Measurements from ENCODE around the gene SNRNP200. TPM values are rescaled to one million over a fixed set of nuclear protein-coding genes. Genes with fewer than 3 reads are reported as not detected.

Gene SNRNP200
- total and polyA plus RNA-seq, 2 donors (not counting 1 experiment from before 2014, with no cell fraction given): 211 to 216 TPM

DNA sequence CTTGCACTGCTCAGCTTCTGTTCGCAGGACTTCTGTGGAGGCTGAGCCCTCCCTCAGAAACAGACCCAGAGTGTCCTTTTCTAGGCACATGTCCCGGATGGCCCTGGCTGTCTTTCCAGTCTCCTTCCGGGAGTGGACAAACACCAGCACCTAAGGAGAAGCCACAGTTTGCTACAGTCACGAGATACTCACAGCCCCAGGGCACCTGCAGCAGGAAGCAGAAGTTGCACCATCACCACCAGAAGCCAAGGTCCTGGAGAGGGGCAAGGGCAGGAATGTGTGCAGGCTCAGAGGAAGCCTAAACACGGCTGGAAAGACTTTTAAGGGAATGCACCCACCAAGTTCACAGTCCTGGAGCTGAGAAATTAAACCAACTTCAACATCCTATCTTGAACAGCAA is 13.6 kb downstream of the SNRNP200 start:
- CTCF ChIA-PET: no interaction called here
- 91% methylated on average over 5 of the region's 5 CpGs for WGBS (ENCODE audit: insufficient coverage)
- ATAC-seq (ENCODE audit: low read depth) (no peak), DNase-seq (no peak)
- intact Hi-C loops (cut with micrococcal nuclease): no loop called here
- H3K36me3 ChIP-seq (replicated peaks in 1 of 2; ENCODE audit: control extremely low read depth in 1 of 2, control insufficient read depth in 1 of 2, extremely low read depth in 1 of 2, insufficient read depth in 2 of 2, low read length in 1 of 2): peaks cover 19 to 97% of the 10 kb centered on the region in 2 experiments
- TF ChIP-seq EZH2 (IDR thresholded peaks at IDR 0.05; ENCODE audit: borderline replicate concordance, insufficient read depth, low read depth, low read length, poor library complexity, severe bottlenecking): no peak
- TF ChIP-seq CTCF (IDR thresholded peaks at IDR 0.05): no peak
- Mint-ChIP-seq H3K27me3 (no peaks in the 10 kb centered on the region), H3K4me3 (no peak overlapping the region), H3K4me1 (no peaks in the 10 kb centered on the region), H3K27ac (no peak overlapping the region), H3K9me3 (ENCODE audit: insufficient read depth) (no peaks in the 10 kb centered on the region)
- H3K4me1 ChIP-seq (ENCODE audit: control insufficient read depth in 2 of 2, insufficient read depth in 2 of 2, low read length in 2 of 2): no peaks in the 10 kb centered on the region
- peaks cover 3% of the 10 kb centered on the region for H3K79me2 ChIP-seq (ENCODE audit: control insufficient read depth, insufficient read depth, low read length)
- H3K27me3 ChIP-seq (replicated peaks in 1 of 4; ENCODE audit: control extremely low read depth in 1 of 4, control insufficient read depth in 3 of 4, insufficient read depth in 4 of 4, low read length in 3 of 4): no peaks in the 10 kb centered on the region
- H2AFZ ChIP-seq (ENCODE audit: insufficient read depth, low read depth, low read length, poor library complexity, severe bottlenecking): no peak overlapping the region
- H3K9me3 ChIP-seq (ENCODE audit: control extremely low read depth in 1 of 3, control insufficient read depth in 2 of 3, insufficient read depth in 1 of 3, low read length in 2 of 3): no peaks in the 10 kb centered on the region
- POLR2A ChIA-PET: interaction anchor here (1.4 kb wide), 1 partner anchor 13 kb away, joined by 4 read pairs; no protein-coding TSS in a partner anchor
- no peak overlapping the region for H3K9ac ChIP-seq (ENCODE audit: low read length)
- no peak overlapping the region for H3K4me2 ChIP-seq (replicated peaks; ENCODE audit: low read depth, low read length, poor library complexity, severe bottlenecking)
- H3K27ac ChIP-seq (ENCODE audit: low read length in 2 of 2): no peak overlapping the region
- H4K20me1 ChIP-seq (ENCODE audit: control insufficient read depth, insufficient read depth, low read length, poor library complexity, severe bottlenecking): no peaks in the 10 kb centered on the region
- no peak overlapping the region for H3K4me3 ChIP-seq (ENCODE audit: control extremely low read depth in 1 of 5, extremely low read depth in 1 of 5, insufficient read depth in 1 of 5, low read depth in 2 of 5, low read length in 4 of 5)

- Histone ChIP-seq H3K9me3 (ENCODE audit: control extremely low read depth in 1 of 3, control insufficient read depth in 2 of 3, insufficient read depth in 1 of 3, low read length in 2 of 3) (no peaks in the 10 kb centered on the region), H3K79me2 (ENCODE audit: control insufficient read depth, insufficient read depth, low read length) (no peaks in the 10 kb centered on the region), H3K4me1 (ENCODE audit: control insufficient read depth in 2 of 2, insufficient read depth in 2 of 2, low read length in 2 of 2) (no peaks in the 10 kb centered on the region), H3K36me3 (replicated peaks in 1 of 2; ENCODE audit: control extremely low read depth in 1 of 2, control insufficient read depth in 1 of 2, extremely low read depth in 1 of 2, insufficient read depth in 2 of 2, low read length in 1 of 2) (peaks cover 16 to 98% of the 10 kb centered on the region in 2 experiments), H3K4me3 (ENCODE audit: control extremely low read depth in 1 of 5, extremely low read depth in 1 of 5, insufficient read depth in 1 of 5, low read depth in 2 of 5, low read length in 4 of 5) (no peak overlapping the region), H2AFZ (ENCODE audit: insufficient read depth, low read depth, low read length, poor library complexity, severe bottlenecking) (no peak overlapping the region), H3K4me2 (replicated peaks; ENCODE audit: low read depth, low read length, poor library complexity, severe bottlenecking) (no peak overlapping the region), H4K20me1 (ENCODE audit: control insufficient read depth, insufficient read depth, low read length, poor library complexity, severe bottlenecking) (no peaks in the 10 kb centered on the region), H3K27me3 (replicated peaks in 1 of 4; ENCODE audit: control extremely low read depth in 1 of 4, control insufficient read depth in 3 of 4, insufficient read depth in 4 of 4, low read length in 3 of 4) (no peaks in the 10 kb centered on the region), H3K9ac (ENCODE audit: low read length) (no peak overlapping the region), H3K27ac (ENCODE audit: low read length in 2 of 2) (no peak overlapping the region)
- H3K9me3 Mint-ChIP-seq (ENCODE audit: insufficient read depth): no peaks in the 10 kb centered on the region
- H3K27me3 Mint-ChIP-seq: no peaks in the 10 kb centered on the region
- TF ChIP-seq CTCF (IDR thresholded peaks at IDR 0.05): no peak
- ChIA-PET CTCF (interaction anchor here (0.8 kb wide), 1 partner anchor 182 kb away, joined by 3 read pairs; no protein-coding TSS in a partner anchor), POLR2A (interaction anchor here (0.6 kb wide), 1 partner anchor 63 kb away, joined by 3 read pairs; no protein-coding TSS in a partner anchor)
- H3K4me1 Mint-ChIP-seq: no peaks in the 10 kb centered on the region
- no peak overlapping the region for H3K4me3 Mint-ChIP-seq
- no peak overlapping the region for H3K27ac Mint-ChIP-seq
- intact Hi-C loops (cut with micrococcal nuclease): no loop called here
- WGBS (ENCODE audit: insufficient coverage): 76% methylated on average over 6 of the region's 6 CpGs
- DNase-seq: no peak
- ATAC-seq (ENCODE audit: low read depth): no peak
These were observed 18.0 kb downstream of the SNRNP200 start for GRCh38 chr2:96287273-96287856.
